ENCODE data around the gene HK1.

The HK1 gene

GRCh38 chr10:69278446-69278963 lies at the start of gene HK1:
Gene HK1 (plus strand): TSS chr10:69278496.
- Histone ChIP-seq H3K9ac (ENCODE audit: low read length) (no peak within 1 kb of the TSS), H3K4me3 (ENCODE audit: low read length) (no peak within 1 kb of the TSS), H3K27me3 (replicated peaks; ENCODE audit: control insufficient read depth, insufficient read depth, low read length) (no peaks in the 10 kb centered on the region), H3K36me3 (ENCODE audit: control insufficient read depth, insufficient read depth, low read length, severe bottlenecking) (no peaks in the 10 kb centered on the region), H3K4me1 (ENCODE audit: control insufficient read depth, insufficient read depth, low read length) (peaks cover 7% of the 10 kb centered on the region), H3K9me3 (ENCODE audit: control insufficient read depth, low read length) (peaks cover 4% of the 10 kb centered on the region)
- DNase-seq (ENCODE audit: low read depth) = peak; percentile 56

- Histone ChIP-seq H3K9me3 (ENCODE audit: control insufficient read depth, low read length) (no peaks in the 10 kb centered on the region), H3K4me3 (ENCODE audit: low read length) (no peak overlapping the region), H3K27me3 (replicated peaks; ENCODE audit: control insufficient read depth, insufficient read depth, low read length) (no peaks in the 10 kb centered on the region), H3K9ac (ENCODE audit: low read length) (no peak overlapping the region), H3K36me3 (ENCODE audit: control insufficient read depth, insufficient read depth, low read length, severe bottlenecking) (no peaks in the 10 kb centered on the region), H3K4me1 (ENCODE audit: control insufficient read depth, insufficient read depth, low read length) (peaks cover 5% of the 10 kb centered on the region)
- no peak for DNase-seq (ENCODE audit: low read depth)
Measured at GRCh38 chr10:69229616-69229916, 48.7 kb upstream of the HK1 start.

GRCh38 chr10:69230128-69230527 lies 48.2 kb upstream of the HK1 start:
- no peaks in the 10 kb centered on the region for H3K36me3 ChIP-seq (ENCODE audit: control insufficient read depth, insufficient read depth, low read length, severe bottlenecking)
- no peaks in the 10 kb centered on the region for H3K9me3 ChIP-seq (ENCODE audit: control insufficient read depth, low read length)
- peaks cover 5% of the 10 kb centered on the region for H3K4me1 ChIP-seq (ENCODE audit: control insufficient read depth, insufficient read depth, low read length)
- DNase-seq (ENCODE audit: low read depth) = no peak
- no peak overlapping the region for H3K4me3 ChIP-seq (ENCODE audit: low read length)
- no peaks in the 10 kb centered on the region for H3K27me3 ChIP-seq (replicated peaks; ENCODE audit: control insufficient read depth, insufficient read depth, low read length)
- no peak overlapping the region for H3K9ac ChIP-seq (ENCODE audit: low read length)

GRCh38 chr10:69232252-69232651 lies 46.0 kb upstream of the HK1 start:
- peak; percentile 72 for DNase-seq (ENCODE audit: low read depth)
- peaks cover 5% of the 10 kb centered on the region for H3K4me1 ChIP-seq (ENCODE audit: control insufficient read depth, insufficient read depth, low read length)
- no peaks in the 10 kb centered on the region for H3K27me3 ChIP-seq (replicated peaks; ENCODE audit: control insufficient read depth, insufficient read depth, low read length)
- H3K9me3 ChIP-seq (ENCODE audit: control insufficient read depth, low read length) = no peaks in the 10 kb centered on the region
- H3K9ac ChIP-seq (ENCODE audit: low read length) = no peak overlapping the region
- H3K4me3 ChIP-seq (ENCODE audit: low read length) = no peak overlapping the region
- no peaks in the 10 kb centered on the region for H3K36me3 ChIP-seq (ENCODE audit: control insufficient read depth, insufficient read depth, low read length, severe bottlenecking)

- H3K4me3 ChIP-seq (ENCODE audit: low read length) = no peak overlapping the region
- H3K9ac ChIP-seq (ENCODE audit: low read length) = no peak overlapping the region
- no peak for DNase-seq (ENCODE audit: low read depth)
Measured at GRCh38 chr10:69232736-69233480, 45.4 kb upstream of the HK1 start.

GRCh38 chr10:69234447-69234846 lies 43.8 kb upstream of the HK1 start:
- Histone ChIP-seq H3K27me3 (replicated peaks; ENCODE audit: control insufficient read depth, insufficient read depth, low read length) (no peaks in the 10 kb centered on the region), H3K4me1 (ENCODE audit: control insufficient read depth, insufficient read depth, low read length) (peaks cover 6% of the 10 kb centered on the region), H3K36me3 (ENCODE audit: control insufficient read depth, insufficient read depth, low read length, severe bottlenecking) (no peaks in the 10 kb centered on the region), H3K9ac (ENCODE audit: low read length) (no peak overlapping the region), H3K4me3 (ENCODE audit: low read length) (no peak overlapping the region), H3K9me3 (ENCODE audit: control insufficient read depth, low read length) (no peaks in the 10 kb centered on the region)
- DNase-seq (ENCODE audit: low read depth) = no peak

More at GRCh38 chr10:69232736-69233480, 45.4 kb upstream of the HK1 start:
- peaks cover 5% of the 10 kb centered on the region for H3K4me1 ChIP-seq (ENCODE audit: control insufficient read depth, insufficient read depth, low read length)
- H3K27me3 ChIP-seq (replicated peaks; ENCODE audit: control insufficient read depth, insufficient read depth, low read length) = no peaks in the 10 kb centered on the region
- no peaks in the 10 kb centered on the region for H3K9me3 ChIP-seq (ENCODE audit: control insufficient read depth, low read length)
- H3K36me3 ChIP-seq (ENCODE audit: control insufficient read depth, insufficient read depth, low read length, severe bottlenecking) = no peaks in the 10 kb centered on the region

GRCh38 chr10:69237528-69238159 lies 40.7 kb upstream of the HK1 start:
- DNase-seq (ENCODE audit: low read depth) = peak; percentile 94
- Histone ChIP-seq H3K27me3 (replicated peaks; ENCODE audit: control insufficient read depth, insufficient read depth, low read length) (no peaks in the 10 kb centered on the region), H3K4me1 (ENCODE audit: control insufficient read depth, insufficient read depth, low read length) (peaks cover 31% of the 10 kb centered on the region), H3K4me3 (ENCODE audit: low read length) (no peak overlapping the region), H3K36me3 (ENCODE audit: control insufficient read depth, insufficient read depth, low read length, severe bottlenecking) (no peaks in the 10 kb centered on the region), H3K9ac (ENCODE audit: low read length) (peak overlapping the region; percentile 37), H3K9me3 (ENCODE audit: control insufficient read depth, low read length) (no peaks in the 10 kb centered on the region)

- Histone ChIP-seq H3K4me3 (ENCODE audit: low read length) (no peak overlapping the region), H3K36me3 (ENCODE audit: control insufficient read depth, insufficient read depth, low read length, severe bottlenecking) (no peaks in the 10 kb centered on the region), H3K4me1 (ENCODE audit: control insufficient read depth, insufficient read depth, low read length) (peaks cover 31% of the 10 kb centered on the region), H3K9me3 (ENCODE audit: control insufficient read depth, low read length) (no peaks in the 10 kb centered on the region), H3K9ac (ENCODE audit: low read length) (peak overlapping the region; percentile 32), H3K27me3 (replicated peaks; ENCODE audit: control insufficient read depth, insufficient read depth, low read length) (no peaks in the 10 kb centered on the region)
- no peak for DNase-seq (ENCODE audit: low read depth)
Measured at GRCh38 chr10:69239136-69239535, 39.2 kb upstream of the HK1 start.

GRCh38 chr10:69239816-69240434 lies 38.4 kb upstream of the HK1 start:
- H3K4me1 ChIP-seq (ENCODE audit: control insufficient read depth, insufficient read depth, low read length) = peaks cover 31% of the 10 kb centered on the region
- peak overlapping the region; percentile 32 for H3K9ac ChIP-seq (ENCODE audit: low read length)
- H3K36me3 ChIP-seq (ENCODE audit: control insufficient read depth, insufficient read depth, low read length, severe bottlenecking) = no peaks in the 10 kb centered on the region
- no peak overlapping the region for H3K4me3 ChIP-seq (ENCODE audit: low read length)
- no peaks in the 10 kb centered on the region for H3K27me3 ChIP-seq (replicated peaks; ENCODE audit: control insufficient read depth, insufficient read depth, low read length)
- peak; percentile 51 for DNase-seq (ENCODE audit: low read depth)
- no peaks in the 10 kb centered on the region for H3K9me3 ChIP-seq (ENCODE audit: control insufficient read depth, low read length)

- H3K9ac ChIP-seq (ENCODE audit: low read length) = no peak overlapping the region
- no peaks in the 10 kb centered on the region for H3K27me3 ChIP-seq (replicated peaks; ENCODE audit: control insufficient read depth, insufficient read depth, low read length)
- H3K36me3 ChIP-seq (ENCODE audit: control insufficient read depth, insufficient read depth, low read length, severe bottlenecking) = no peaks in the 10 kb centered on the region
- no peak overlapping the region for H3K4me3 ChIP-seq (ENCODE audit: low read length)
- H3K9me3 ChIP-seq (ENCODE audit: control insufficient read depth, low read length) = no peaks in the 10 kb centered on the region
- H3K4me1 ChIP-seq (ENCODE audit: control insufficient read depth, insufficient read depth, low read length) = peaks cover 31% of the 10 kb centered on the region
- no peak for DNase-seq (ENCODE audit: low read depth)
Measured at GRCh38 chr10:69240455-69240854, 37.8 kb upstream of the HK1 start.

- Histone ChIP-seq H3K36me3 (ENCODE audit: control insufficient read depth, insufficient read depth, low read length, severe bottlenecking) (no peaks in the 10 kb centered on the region), H3K9ac (ENCODE audit: low read length) (no peak overlapping the region), H3K4me1 (ENCODE audit: control insufficient read depth, insufficient read depth, low read length) (peaks cover 31% of the 10 kb centered on the region), H3K4me3 (ENCODE audit: low read length) (no peak overlapping the region), H3K9me3 (ENCODE audit: control insufficient read depth, low read length) (no peaks in the 10 kb centered on the region), H3K27me3 (replicated peaks; ENCODE audit: control insufficient read depth, insufficient read depth, low read length) (no peaks in the 10 kb centered on the region)
- DNase-seq (ENCODE audit: low read depth) = no peak
Measured at GRCh38 chr10:69241575-69241974, 36.7 kb upstream of the HK1 start.
